AG09319 (cell line): ENCODE measurements around the gene TTC7B.
"Not testable (repeated sequence)": the region's sequence is repeated elsewhere in the genome, so short reads cannot be mapped to it uniquely, and the experiment has no call there.

Source experiments
- DNase-seq: peaks from one replicate; pipeline ENCODE4 v3.0.0-alpha.2; 2010; ENCODE audit warnings: low read depth; ENCODE audit errors: extremely low read depth
- CTCF ChIP-seq: IDR thresholded peaks from 2 replicates; pipeline ENCODE4 v1.5.1; 2011; ENCODE audit warnings: low read depth, mild to moderate bottlenecking, inconsistent platforms, low read length, moderate library complexity

The TTC7B gene

GRCh38 chr14:90850487-90850886, 34.3 kb upstream of the TTC7B start:
- no peak for DNase-seq
- TF ChIP-seq CTCF = no peak

GRCh38 chr14:90849787-90850444, 33.7 kb upstream of the TTC7B start:
- no peak for TF ChIP-seq CTCF
- DNase-seq = no peak

GRCh38 chr14:90848944-90849731, 32.9 kb upstream of the TTC7B start:
- no peak for TF ChIP-seq CTCF

GRCh38 chr14:90846511-90846910, 30.3 kb upstream of the TTC7B start:
- DNase-seq = no peak
- no peak for TF ChIP-seq CTCF

More at GRCh38 chr14:90848944-90849731, 32.9 kb upstream of the TTC7B start:
- DNase-seq = no peak

GRCh38 chr14:90844321-90844720, 28.1 kb upstream of the TTC7B start:
- TF ChIP-seq CTCF = no peak

GRCh38 chr14:90842726-90843125, 26.5 kb upstream of the TTC7B start:
- TF ChIP-seq CTCF = no peak
- DNase-seq = no peak

More at GRCh38 chr14:90844321-90844720, 28.1 kb upstream of the TTC7B start:
- DNase-seq = no peak

- DNase-seq = not testable (repeated sequence)
Observed at GRCh38 chr14:90840667-90841066, 24.4 kb upstream of the TTC7B start.
